Measurements from ENCODE around the gene TRAPPC10.

Gene TRAPPC10

GRCh38 chr21:44012474-44013379 lies 618 bp downstream of the TRAPPC10 start:
- H3K4me1 ChIP-seq (ENCODE audit: control insufficient read depth in 1 of 2, insufficient read depth in 1 of 2, low read depth in 1 of 2, low read length in 1 of 2) = peaks cover 50 to 60% of the 10 kb centered on the region in 2 experiments
- H3K4me3 ChIP-seq (ENCODE audit: low read depth in 1 of 2, low read length in 1 of 2) = peak overlapping the region; percentile 77 to 79
- no peaks in the 10 kb centered on the region for H3K27me3 ChIP-seq
- TF ChIP-seq CTCF (IDR thresholded peaks at IDR 0.05) = no peak
- no peaks in the 10 kb centered on the region for H3K36me3 ChIP-seq
- H3K9me3 ChIP-seq = no peaks in the 10 kb centered on the region
- H3K27ac ChIP-seq = peak overlapping the region; percentile 96

- Histone ChIP-seq H3K27ac (peak overlapping the region; percentile 96), H3K36me3 (no peaks in the 10 kb centered on the region), H3K27me3 (no peaks in the 10 kb centered on the region), H3K9me3 (no peaks in the 10 kb centered on the region), H3K4me1 (ENCODE audit: control insufficient read depth in 1 of 2, insufficient read depth in 1 of 2, low read depth in 1 of 2, low read length in 1 of 2) (peaks cover 56 to 61% of the 10 kb centered on the region in 2 experiments), H3K4me3 (ENCODE audit: low read depth in 1 of 2, low read length in 1 of 2) (peak overlapping the region; percentile 77 to 79)
- TF ChIP-seq CTCF (IDR thresholded peaks at IDR 0.05) = no peak
Measured at GRCh38 chr21:44013380-44014088, 1.4 kb downstream of the TRAPPC10 start.

GRCh38 chr21:44017601-44018000 lies 5.5 kb downstream of the TRAPPC10 start:
- H3K4me3 ChIP-seq (ENCODE audit: low read depth in 1 of 2, low read length in 1 of 2) = no peak overlapping the region
- H3K4me1 ChIP-seq (ENCODE audit: control insufficient read depth in 1 of 2, insufficient read depth in 1 of 2, low read depth in 1 of 2, low read length in 1 of 2) = peaks cover 70 to 80% of the 10 kb centered on the region in 2 experiments
- TF ChIP-seq CTCF (IDR thresholded peaks at IDR 0.05) = no peak
- peak overlapping the region; percentile 55 for H3K27ac ChIP-seq
- no peaks in the 10 kb centered on the region for H3K27me3 ChIP-seq
- H3K36me3 ChIP-seq = no peaks in the 10 kb centered on the region
- H3K9me3 ChIP-seq = no peaks in the 10 kb centered on the region

GRCh38 chr21:44018127-44018526 lies 6.0 kb downstream of the TRAPPC10 start:
- Histone ChIP-seq H3K9me3 (no peaks in the 10 kb centered on the region), H3K27me3 (no peaks in the 10 kb centered on the region), H3K27ac (no peak overlapping the region), H3K4me1 (ENCODE audit: control insufficient read depth in 1 of 2, insufficient read depth in 1 of 2, low read depth in 1 of 2, low read length in 1 of 2) (peaks cover 67 to 77% of the 10 kb centered on the region in 2 experiments), H3K4me3 (ENCODE audit: low read depth in 1 of 2, low read length in 1 of 2) (no peak overlapping the region), H3K36me3 (no peaks in the 10 kb centered on the region)
- no peak for TF ChIP-seq CTCF (IDR thresholded peaks at IDR 0.05)

GRCh38 chr21:44018813-44019567 lies 6.9 kb downstream of the TRAPPC10 start:
- Histone ChIP-seq H3K27ac (peak overlapping the region; percentile 70), H3K9me3 (no peaks in the 10 kb centered on the region), H3K36me3 (no peaks in the 10 kb centered on the region), H3K4me1 (ENCODE audit: control insufficient read depth in 1 of 2, insufficient read depth in 1 of 2, low read depth in 1 of 2, low read length in 1 of 2) (peaks cover 59 to 68% of the 10 kb centered on the region in 2 experiments), H3K4me3 (ENCODE audit: low read depth in 1 of 2, low read length in 1 of 2) (peak overlapping the region in 1 of 2 experiments; percentile 20), H3K27me3 (no peaks in the 10 kb centered on the region)
- TF ChIP-seq CTCF (IDR thresholded peaks at IDR 0.05) = no peak
